Prostate gland (tissue), 2 donors: ENCODE results near the gene FBXL19. TPM values are rescaled to one million over a fixed set of nuclear protein-coding genes. Genes with fewer than 3 reads are reported as not detected.
A peak's percentile ranks its signal among the peaks of the same experiment; 100 is the strongest.

ENCODE experiments used
- DNase-seq: peaks from one replicate; pipeline ENCODE4 v3.0.0-alpha.2; 2019; ENCODE audit warnings: low spot score
- H3K27ac ChIP-seq, 2 donors: fragments of 200-600 bp; sonication (generic); 2 replicates each; pipeline ENCODE4 v1.5.1; 2017 to 2019
- H3K27me3 ChIP-seq: fragments of 200-600 bp; sonication (generic); replicated peaks from 2 replicates; pipeline ENCODE4 v1.5.1; 2019; ENCODE audit not compliant: insufficient read depth
- H3K36me3 ChIP-seq, 2 donors: fragments of 200-600 bp; sonication (generic); 1 replicate in 1 of 2; 2 replicates in 1 of 2; pipeline versions ENCODE4 v1.5.1 to v1.8.1; 2017 to 2019
- H3K4me1 ChIP-seq: fragments of 200-600 bp; sonication (generic); replicated peaks from 2 replicates; pipeline ENCODE4 v1.5.1; 2019
- H3K4me3 ChIP-seq, 2 donors: fragments of 200-600 bp; sonication (generic); 2 replicates each; pipeline ENCODE4 v1.5.1; 2017 to 2019
- H3K9me3 ChIP-seq: fragments of 200-600 bp; sonication (generic); 2 replicates; pipeline ENCODE4 v1.5.1; 2017
- POLR2A ChIP-seq: fragments of 450-650 bp; IDR thresholded peaks from one replicate; pipeline ENCODE4 v1.6.1; 2016; ENCODE audit warnings: antibody characterized with exemption, mild to moderate bottlenecking
- POLR2AphosphoS5 ChIP-seq: sonication (generic); formaldehyde crosslinking; IDR thresholded peaks from one replicate; pipeline ENCODE4 v1.6.1; 2017; ENCODE audit warnings: antibody characterized with exemption
- WGBS: methylation state at CpG from one replicate; pipeline ENCODE4 v1.1.5; 2018; 5-methylcytosine and 5-hydroxymethylcytosine counted together
- intact Hi-C: fragments of 100-400 bp; cut with DNase I; formaldehyde crosslinking; loops from one replicate; pipeline ENCODE4 v1.14.2; 2022
- total RNA-seq, 2 donors: library from RNA; depleted of rRNA; stranded (reverse); fragments of >200 nt; gene quantifications; one replicate each; pipeline ENCODE4 v1.1.0, GENCODE V29; 2016
- TF ChIP-seq, protein P1 (sequence below), 4 experiments: fragments of 200-600 bp in 2 of 4; fragments of 450-650 bp in 2 of 4; sonication (generic) in 2 of 4; IDR thresholded peaks; 1 replicate in 3 of 4; 2 replicates in 1 of 4; pipeline ENCODE4 v1.5.1; 2016 to 2019; ENCODE audit warnings: antibody characterized with exemption in 4 of 4, mild to moderate bottlenecking in 2 of 4, moderate library complexity in 2 of 4

FBXL19 gene
- total RNA-seq, 2 donors from 2014 or later: 23.5 to 125 TPM

DNA sequence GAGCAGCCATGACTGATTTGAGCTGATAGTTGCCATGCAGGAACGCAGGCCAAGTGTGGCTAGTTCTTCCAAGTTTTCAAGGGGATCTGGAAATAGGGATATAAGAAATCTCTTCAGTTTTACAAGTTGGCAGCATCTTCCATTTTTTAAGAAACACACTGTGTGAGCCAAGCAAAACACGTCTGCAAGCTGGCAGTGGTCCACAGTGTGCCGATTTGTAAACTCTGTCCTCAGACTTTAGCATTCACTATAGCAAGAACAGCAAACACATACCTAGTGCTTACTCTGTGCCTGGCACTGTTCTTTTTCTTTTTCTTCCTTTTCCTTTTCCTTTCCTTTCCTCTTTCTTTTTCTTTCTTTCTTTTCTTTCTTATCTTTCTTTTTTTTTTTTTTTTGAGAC is 28.4 kb downstream of the FBXL19 start:
- no peak overlapping the region for H3K4me3 ChIP-seq
- H3K4me1 ChIP-seq: peaks cover 16% of the 10 kb centered on the region
- intact Hi-C loops: loop anchor here (10.0 kb wide), 1 partner anchor 763 kb away; a partner anchor contains a TSS
- H3K36me3 ChIP-seq: no peaks in the 10 kb centered on the region
- H3K27ac ChIP-seq: peak overlapping the region; percentile 95
- no peak for TF ChIP-seq POLR2A
- peak; percentile 92 for TF ChIP-seq POLR2AphosphoS5
- TF ChIP-seq, protein P1, sequence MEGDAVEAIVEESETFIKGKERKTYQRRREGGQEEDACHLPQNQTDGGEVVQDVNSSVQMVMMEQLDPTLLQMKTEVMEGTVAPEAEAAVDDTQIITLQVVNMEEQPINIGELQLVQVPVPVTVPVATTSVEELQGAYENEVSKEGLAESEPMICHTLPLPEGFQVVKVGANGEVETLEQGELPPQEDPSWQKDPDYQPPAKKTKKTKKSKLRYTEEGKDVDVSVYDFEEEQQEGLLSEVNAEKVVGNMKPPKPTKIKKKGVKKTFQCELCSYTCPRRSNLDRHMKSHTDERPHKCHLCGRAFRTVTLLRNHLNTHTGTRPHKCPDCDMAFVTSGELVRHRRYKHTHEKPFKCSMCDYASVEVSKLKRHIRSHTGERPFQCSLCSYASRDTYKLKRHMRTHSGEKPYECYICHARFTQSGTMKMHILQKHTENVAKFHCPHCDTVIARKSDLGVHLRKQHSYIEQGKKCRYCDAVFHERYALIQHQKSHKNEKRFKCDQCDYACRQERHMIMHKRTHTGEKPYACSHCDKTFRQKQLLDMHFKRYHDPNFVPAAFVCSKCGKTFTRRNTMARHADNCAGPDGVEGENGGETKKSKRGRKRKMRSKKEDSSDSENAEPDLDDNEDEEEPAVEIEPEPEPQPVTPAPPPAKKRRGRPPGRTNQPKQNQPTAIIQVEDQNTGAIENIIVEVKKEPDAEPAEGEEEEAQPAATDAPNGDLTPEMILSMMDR (IDR thresholded peaks at IDR 0.05): no peak
- peak; percentile 92 for DNase-seq
- H3K9me3 ChIP-seq: no peaks in the 10 kb centered on the region
- H3K27me3 ChIP-seq: no peaks in the 10 kb centered on the region
- 7% methylated on average over 3 of the region's 3 CpGs for WGBS

DNA sequence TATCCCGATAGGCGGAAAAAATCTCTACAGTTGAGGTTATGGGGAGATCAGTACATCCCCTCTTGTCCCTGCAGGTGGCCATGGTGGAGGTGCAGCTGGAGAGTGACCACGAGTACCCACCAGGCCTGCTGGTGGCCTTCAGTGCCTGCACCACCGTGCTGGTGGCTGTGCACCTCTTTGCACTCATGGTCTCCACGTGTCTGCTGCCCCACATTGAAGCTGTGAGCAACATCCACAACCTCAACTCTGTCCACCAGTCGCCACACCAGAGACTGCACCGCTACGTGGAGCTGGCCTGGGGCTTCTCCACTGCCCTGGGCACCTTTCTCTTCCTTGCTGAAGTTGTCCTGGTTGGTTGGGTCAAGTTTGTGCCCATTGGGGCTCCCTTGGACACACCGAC is 29.7 kb downstream of the FBXL19 start:
- Histone ChIP-seq H3K4me1 (peaks cover 16% of the 10 kb centered on the region), H3K27ac (peak overlapping the region in 1 of 2 donors; percentile 9), H3K36me3 (no peaks in the 10 kb centered on the region), H3K27me3 (no peaks in the 10 kb centered on the region), H3K4me3 (no peak overlapping the region), H3K9me3 (no peaks in the 10 kb centered on the region)
- intact Hi-C loops: loop anchor here (10.0 kb wide), 1 partner anchor 762 kb away; a partner anchor contains a TSS
- DNase-seq: no peak
- TF ChIP-seq, protein P1 (IDR thresholded peaks at IDR 0.05): no peak
- TF ChIP-seq POLR2A: no peak
- no peak for TF ChIP-seq POLR2AphosphoS5
- WGBS: 77% methylated on average over 9 of the region's 9 CpGs

DNA sequence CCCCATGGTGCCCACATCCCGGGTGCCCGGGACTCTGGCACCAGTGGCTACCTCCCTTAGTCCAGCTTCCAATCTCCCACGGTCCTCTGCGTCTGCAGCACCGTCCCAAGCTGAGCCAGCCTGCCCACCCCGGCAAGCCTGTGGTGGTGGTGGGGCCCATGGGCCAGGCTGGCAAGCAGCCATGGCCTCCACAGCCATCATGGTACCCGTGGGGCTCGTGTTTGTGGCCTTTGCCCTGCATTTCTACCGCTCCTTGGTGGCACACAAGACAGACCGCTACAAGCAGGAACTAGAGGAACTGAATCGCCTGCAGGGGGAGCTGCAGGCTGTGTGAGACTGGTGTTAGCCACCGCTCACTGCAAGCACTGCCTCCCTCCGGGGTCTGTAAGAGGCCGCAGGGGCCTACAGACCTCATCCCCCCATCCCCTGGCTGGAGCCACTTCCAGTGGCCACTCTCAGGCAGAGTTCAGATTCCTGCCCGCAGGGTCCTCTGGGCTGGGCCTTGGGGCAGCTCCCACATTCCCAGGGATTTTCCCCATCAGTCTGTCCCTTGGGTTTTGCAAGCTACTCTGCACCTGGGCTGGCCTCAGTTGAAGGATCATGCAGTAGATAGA is 30.2 kb downstream of the FBXL19 start:
- Histone ChIP-seq H3K27ac (peak overlapping the region in 1 of 2 donors; percentile 9), H3K36me3 (no peaks in the 10 kb centered on the region), H3K4me1 (peaks cover 18% of the 10 kb centered on the region), H3K27me3 (no peaks in the 10 kb centered on the region), H3K4me3 (no peak overlapping the region), H3K9me3 (no peaks in the 10 kb centered on the region)
- no peak for TF ChIP-seq POLR2AphosphoS5
- no peak for TF ChIP-seq POLR2A
- TF ChIP-seq, protein P1 (IDR thresholded peaks at IDR 0.05): peak in 3 of 4 experiments; percentile 16 to 51 (median 33)
- DNase-seq: no peak
- WGBS: 65% methylated on average over 7 of the region's 15 CpGs
- intact Hi-C loops: loop anchor here (10.0 kb wide), 1 partner anchor 761 kb away; a partner anchor contains a TSS

DNA sequence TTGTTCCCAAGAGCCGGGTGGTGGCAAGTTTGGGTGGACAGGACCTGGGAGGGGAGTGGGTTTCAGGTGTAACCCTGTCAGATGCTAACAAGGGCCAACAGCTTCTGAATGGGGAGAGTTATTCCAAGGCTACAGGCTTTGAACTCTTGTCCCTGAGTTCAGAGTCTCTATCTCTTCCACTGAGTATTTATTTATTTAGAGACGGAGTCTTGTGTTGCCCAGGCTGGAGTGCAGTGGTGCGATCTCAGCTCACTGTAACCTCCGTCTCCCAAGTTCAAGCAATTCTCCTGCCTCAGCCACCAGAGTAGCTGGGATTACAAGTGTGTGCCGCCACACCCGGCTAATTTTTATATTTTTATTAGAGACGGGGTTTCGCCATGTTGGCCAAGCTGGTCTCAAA is 31.6 kb downstream of the FBXL19 start:
- WGBS: 84% methylated on average over 8 of the region's 8 CpGs
- intact Hi-C loops: loop anchor here (10.0 kb wide), 1 partner anchor 760 kb away; a partner anchor contains a TSS
- no peak overlapping the region for H3K27ac ChIP-seq

More for the DNA sequence above, 31.6 kb downstream of the FBXL19 start:
- DNase-seq: no peak
- TF ChIP-seq POLR2A: no peak
- TF ChIP-seq, protein P1 (IDR thresholded peaks at IDR 0.05): no peak
- TF ChIP-seq POLR2AphosphoS5: no peak
- H3K4me1 ChIP-seq: peaks cover 26% of the 10 kb centered on the region
- no peaks in the 10 kb centered on the region for H3K27me3 ChIP-seq
- no peak overlapping the region for H3K4me3 ChIP-seq
- no peaks in the 10 kb centered on the region for H3K36me3 ChIP-seq
- no peaks in the 10 kb centered on the region for H3K9me3 ChIP-seq
